GM15510 (cell line): ENCODE data around the gene CDYL.

ENCODE experiments used
- POLR2A ChIP-seq: IDR thresholded peaks from 3 replicates; pipeline ENCODE4 v1.6.1; 2011; ENCODE audit warnings: borderline replicate concordance; ENCODE audit not compliant: insufficient read length; ENCODE audit errors: extremely low read depth

The CDYL gene

GRCh38 chr6:4781967-4782575, 5.9 kb downstream of the CDYL start:
- no peak for TF ChIP-seq POLR2A

GRCh38 chr6:4786996-4787395, 10.8 kb downstream of the CDYL start:
- no peak for TF ChIP-seq POLR2A

- no peak for TF ChIP-seq POLR2A
Observed at GRCh38 chr6:4788482-4788881, 12.3 kb downstream of the CDYL start.

- no peak for TF ChIP-seq POLR2A
Observed at GRCh38 chr6:4788953-4789584, 12.9 kb downstream of the CDYL start.

- no peak for TF ChIP-seq POLR2A
Observed at GRCh38 chr6:4790158-4790899, 14.1 kb downstream of the CDYL start.

GRCh38 chr6:4794140-4794707, 18.0 kb downstream of the CDYL start:
- TF ChIP-seq POLR2A: no peak

- no peak for TF ChIP-seq POLR2A
Observed at GRCh38 chr6:4797587-4797986, 21.4 kb downstream of the CDYL start.

GRCh38 chr6:4799912-4800311, 23.7 kb downstream of the CDYL start:
- TF ChIP-seq POLR2A: no peak

- TF ChIP-seq POLR2A: no peak
Observed at GRCh38 chr6:4800662-4801061, 24.5 kb downstream of the CDYL start.

GRCh38 chr6:4801491-4802110, 25.4 kb downstream of the CDYL start:
- TF ChIP-seq POLR2A: no peak

- no peak for TF ChIP-seq POLR2A
Observed at GRCh38 chr6:4802312-4802935, 26.2 kb downstream of the CDYL start.

GRCh38 chr6:4803343-4803744, 27.1 kb downstream of the CDYL start:
- no peak for TF ChIP-seq POLR2A

- no peak for TF ChIP-seq POLR2A
Observed at GRCh38 chr6:4804095-4804494, 27.9 kb downstream of the CDYL start.

GRCh38 chr6:4805553-4806336, 29.5 kb downstream of the CDYL start:
- TF ChIP-seq POLR2A: no peak
